ENCODE results near the gene BIRC3. TPM values are rescaled to one million over a fixed set of nuclear protein-coding genes. Genes with fewer than 3 reads are reported as not detected.
"Not testable (repeated sequence)": the region's sequence is repeated elsewhere in the genome, so short reads cannot be mapped to it uniquely, and the experiment has no call there.

BIRC3 gene
- total and polyA plus RNA-seq, 2 experiments from 2014 or later = 0.79 to 0.97 TPM

DNA sequence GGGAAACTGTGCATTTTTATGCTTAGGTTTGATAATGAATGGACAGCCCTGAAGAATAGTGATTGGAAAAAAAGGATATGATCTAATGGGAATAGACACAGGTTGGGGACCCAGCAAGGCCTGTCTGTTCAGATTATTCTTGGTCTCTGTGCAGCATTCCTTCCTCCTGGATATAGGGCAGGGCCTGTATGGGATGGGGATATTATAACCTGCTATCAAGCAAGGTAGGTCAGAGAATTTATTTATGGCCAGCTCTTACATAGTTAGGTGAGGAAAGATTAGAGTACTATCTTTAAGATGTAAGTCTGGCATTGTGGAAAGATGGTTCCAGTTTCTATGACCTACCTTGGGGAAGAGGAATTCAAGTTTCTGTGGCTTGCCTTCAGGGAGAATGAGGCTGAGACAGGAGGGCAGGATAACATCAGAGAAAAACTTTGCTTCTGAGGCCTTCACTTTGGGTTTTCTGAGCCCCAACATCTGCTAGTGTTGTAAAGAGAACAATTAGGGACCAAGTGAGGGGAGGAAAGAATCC is 21.3 kb downstream of the BIRC3 start:
- Histone ChIP-seq H3K9me3 (ENCODE audit: low read depth) (no peaks in the 10 kb centered on the region), H3K27me3 (replicated peaks; ENCODE audit: insufficient read depth) (no peaks in the 10 kb centered on the region), H3K4me1 (ENCODE audit: insufficient read depth) (peaks cover 7% of the 10 kb centered on the region; the same call in 1 of the 2 replicates), H4K20me1 (ENCODE audit: insufficient read depth) (no peaks in the 10 kb centered on the region), H2AFZ (no peak overlapping the region), H3F3A (ENCODE audit: insufficient read depth) (no peaks in the 10 kb centered on the region), H3K9me2 (ENCODE audit: insufficient read depth) (no peaks in the 10 kb centered on the region), H3K36me3 (ENCODE audit: low read depth) (no peaks in the 10 kb centered on the region), H3K27ac (no peak overlapping the region), H3K4me2 (ENCODE audit: unreplicated experiment) (no peak overlapping the region), H3K4me3 (no peak overlapping the region), H3K9ac (no peak overlapping the region), H3K79me2 (ENCODE audit: insufficient read depth) (no peaks in the 10 kb centered on the region)
- no peak for DNase-seq
- TF ChIP-seq EZH2phosphoT487 (IDR thresholded peaks at IDR 0.05; ENCODE audit: insufficient read depth, low read depth) = no peak
- TF ChIP-seq EZH2 (IDR thresholded peaks at IDR 0.05; ENCODE audit: insufficient read depth, poor library complexity, severe bottlenecking) = no peak
- in situ Hi-C loops (cut with MboI) = no loop called here

- H3K27ac ChIP-seq; H4K20me1 ChIP-seq (ENCODE audit: insufficient read depth); in situ Hi-C loops (cut with MboI); H3K9me2 ChIP-seq (ENCODE audit: insufficient read depth); H3K36me3 ChIP-seq (ENCODE audit: low read depth); DNase-seq; H3K9me3 ChIP-seq (ENCODE audit: low read depth); H3K4me2 ChIP-seq (ENCODE audit: unreplicated experiment); H3K4me3 ChIP-seq; H3K9ac ChIP-seq; H3K27me3 ChIP-seq (replicated peaks; ENCODE audit: insufficient read depth); H3K79me2 ChIP-seq (ENCODE audit: insufficient read depth): not testable (repeated sequence)
- Histone ChIP-seq H2AFZ (peak overlapping the region; percentile 53), H3F3A (ENCODE audit: insufficient read depth) (peaks cover 17% of the 10 kb centered on the region), H3K4me1 (ENCODE audit: insufficient read depth) (peaks cover 21% of the 10 kb centered on the region)
- WGBS, 2 experiments (ENCODE audit: low coverage in 1 of 2, low lambda C conversion rate in 2 of 2, missing lambda C conversion rate in 2 of 2) = 77 to 83% methylated on average over 7 of the region's 7 CpGs
These were observed 24.0 kb downstream of the BIRC3 start for GRCh38 chr11:102341311-102341710.

- no peaks in the 10 kb centered on the region for H4K20me1 ChIP-seq (ENCODE audit: insufficient read depth)
- H3F3A ChIP-seq (ENCODE audit: insufficient read depth) = peaks cover 21% of the 10 kb centered on the region
- H2AFZ ChIP-seq = peak overlapping the region; percentile 53
- peak; percentile 90 for DNase-seq
- H3K36me3 ChIP-seq (ENCODE audit: low read depth) = no peaks in the 10 kb centered on the region
- H3K9ac ChIP-seq = no peak overlapping the region
- no peaks in the 10 kb centered on the region for H3K9me2 ChIP-seq (ENCODE audit: insufficient read depth)
- TF ChIP-seq EZH2 (IDR thresholded peaks at IDR 0.05; ENCODE audit: insufficient read depth, poor library complexity, severe bottlenecking) = no peak
- TF ChIP-seq EZH2phosphoT487 (IDR thresholded peaks at IDR 0.05; ENCODE audit: insufficient read depth, low read depth) = no peak
- H3K9me3 ChIP-seq (ENCODE audit: low read depth) = no peaks in the 10 kb centered on the region
- in situ Hi-C loops (cut with MboI) = no loop called here
- peaks cover 21% of the 10 kb centered on the region for H3K4me1 ChIP-seq (ENCODE audit: insufficient read depth)
- WGBS, 2 experiments (ENCODE audit: low coverage in 1 of 2, low lambda C conversion rate in 2 of 2, missing lambda C conversion rate in 2 of 2) = 90 to 92% methylated on average over 1 of the region's 1 CpG
- H3K79me2 ChIP-seq (ENCODE audit: insufficient read depth) = 0 out of 2 replicates have a peak, but pooled peaks cover 3% of the 10 kb centered on the region
- H3K4me3 ChIP-seq = no peak overlapping the region
- H3K4me2 ChIP-seq (ENCODE audit: unreplicated experiment) = no peak overlapping the region
- no peak overlapping the region for H3K27ac ChIP-seq
- H3K27me3 ChIP-seq (replicated peaks; ENCODE audit: insufficient read depth) = no peaks in the 10 kb centered on the region
These were observed 24.6 kb downstream of the BIRC3 start for GRCh38 chr11:102341844-102342318.

DNA sequence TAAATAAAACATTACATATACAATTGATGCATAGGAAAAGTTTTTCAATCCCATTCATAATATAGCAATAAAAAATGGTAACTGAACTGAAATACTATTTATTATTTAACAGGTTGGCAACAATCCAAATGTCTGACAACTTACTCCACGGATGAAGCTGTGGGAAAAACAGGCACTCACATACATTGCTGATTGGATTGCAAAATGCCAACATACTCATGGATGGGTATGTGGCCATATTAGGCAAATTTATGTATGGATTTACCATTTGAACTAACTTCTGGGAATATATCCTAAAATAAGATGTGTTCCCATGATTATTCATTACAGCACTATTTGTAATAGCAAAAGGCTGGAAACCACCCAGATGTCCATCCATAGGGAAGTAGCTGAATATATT is 26.5 kb downstream of the BIRC3 start:
- Histone ChIP-seq H3F3A (ENCODE audit: insufficient read depth) (peaks cover 36% of the 10 kb centered on the region), H3K9ac (no peak overlapping the region), H3K4me2 (ENCODE audit: unreplicated experiment) (no peak overlapping the region), H3K27ac (no peak overlapping the region), H3K9me2 (ENCODE audit: insufficient read depth) (no peaks in the 10 kb centered on the region), H3K36me3 (ENCODE audit: low read depth) (no peaks in the 10 kb centered on the region), H2AFZ (no peak overlapping the region), H3K4me3 (no peak overlapping the region), H3K4me1 (ENCODE audit: insufficient read depth) (peaks cover 25% of the 10 kb centered on the region), H3K9me3 (ENCODE audit: low read depth) (no peaks in the 10 kb centered on the region), H4K20me1 (ENCODE audit: insufficient read depth) (0 out of 2 replicates have a peak, but pooled peaks cover 3% of the 10 kb centered on the region), H3K79me2 (ENCODE audit: insufficient read depth) (peaks cover 18% of the 10 kb centered on the region), H3K27me3 (replicated peaks; ENCODE audit: insufficient read depth) (no peaks in the 10 kb centered on the region)
- WGBS, 2 experiments (ENCODE audit: low coverage in 1 of 2, low lambda C conversion rate in 2 of 2, missing lambda C conversion rate in 2 of 2) = 0 to 9% methylated on average over 1 of the region's 1 CpG
- DNase-seq = peak; percentile 46
- TF ChIP-seq EZH2phosphoT487 (IDR thresholded peaks at IDR 0.05; ENCODE audit: insufficient read depth, low read depth) = no peak
- no peak for TF ChIP-seq EZH2 (IDR thresholded peaks at IDR 0.05; ENCODE audit: insufficient read depth, poor library complexity, severe bottlenecking)
- in situ Hi-C loops (cut with MboI) = no loop called here

DNA sequence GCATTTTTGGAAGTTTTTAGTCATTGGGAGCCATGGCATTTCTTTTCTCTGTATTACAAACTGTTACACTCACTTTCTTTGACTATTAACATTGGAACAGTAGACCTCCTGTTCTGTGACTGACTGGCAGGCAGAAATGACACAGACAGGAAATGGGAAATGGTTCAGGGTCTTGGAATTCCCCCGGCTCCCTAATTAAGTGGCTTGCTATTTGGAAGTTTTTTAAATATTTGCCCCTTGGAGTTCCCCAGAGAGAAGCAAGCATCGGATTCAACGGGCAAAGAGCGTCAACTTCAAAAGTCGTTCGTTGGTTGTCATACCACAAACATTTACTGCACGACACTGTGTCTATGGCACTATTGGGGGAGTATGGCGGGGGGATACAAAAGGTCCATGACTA is 28.6 kb downstream of the BIRC3 start:
- H3K9me2 ChIP-seq (ENCODE audit: insufficient read depth) = no peaks in the 10 kb centered on the region
- no peaks in the 10 kb centered on the region for H3K27me3 ChIP-seq (replicated peaks; ENCODE audit: insufficient read depth)
- peak; percentile 58 for DNase-seq
- H2AFZ ChIP-seq = peak overlapping the region; percentile 77
- H3K79me2 ChIP-seq (ENCODE audit: insufficient read depth) = peaks cover 39% of the 10 kb centered on the region
- H3K4me2 ChIP-seq (ENCODE audit: unreplicated experiment) = peak overlapping the region; percentile 98
- H4K20me1 ChIP-seq (ENCODE audit: insufficient read depth) = 0 out of 2 replicates have a peak, but pooled peaks cover 3% of the 10 kb centered on the region
- peaks cover 4% of the 10 kb centered on the region; the same call in 1 of the 2 replicates for H3K36me3 ChIP-seq (ENCODE audit: low read depth)
- in situ Hi-C loops (cut with MboI) = no loop called here
- peak overlapping the region; percentile 99 for H3K9ac ChIP-seq
- H3K4me3 ChIP-seq = peak overlapping the region; percentile 99
- WGBS, 2 experiments (ENCODE audit: low coverage in 1 of 2, low lambda C conversion rate in 2 of 2, missing lambda C conversion rate in 2 of 2) = 0% methylated on average over 8 of the region's 8 CpGs
- no peaks in the 10 kb centered on the region for H3K9me3 ChIP-seq (ENCODE audit: low read depth)
- H3F3A ChIP-seq (ENCODE audit: insufficient read depth) = peaks cover 39% of the 10 kb centered on the region
- H3K27ac ChIP-seq = peak overlapping the region; percentile 99
- TF ChIP-seq EZH2phosphoT487 (IDR thresholded peaks at IDR 0.05; ENCODE audit: insufficient read depth, low read depth) (no peak), EZH2 (IDR thresholded peaks at IDR 0.05; ENCODE audit: insufficient read depth, poor library complexity, severe bottlenecking) (no peak)
- peaks cover 31% of the 10 kb centered on the region for H3K4me1 ChIP-seq (ENCODE audit: insufficient read depth)
